Activated CD4-positive, alpha-beta T cell treated with anti-CD3 and anti-CD28 coated beads for 36 hours (primary cell): ENCODE measurements around the gene CEP192. TPM values are rescaled to one million over a fixed set of nuclear protein-coding genes. Genes with fewer than 3 reads are reported as not detected.

Experiments
- ATAC-seq: fragments of 200-7000 bp; cut with Tn5 transposase; one replicate; pipeline ENCODE4 v1.10.0; 2021; ENCODE audit warnings: mild to moderate bottlenecking, moderate library complexity
- CTCF ChIA-PET: fragments of 350-600 bp; sonication (Branson Sonifier 250); formaldehyde crosslinking; loops from one replicate; lab custom pipeline; 2021; ENCODE audit warnings: antibody characterized with exemption; lab: Charles Lee
- POLR2A ChIA-PET: fragments of 350-600 bp; sonication (Branson Sonifier 250); formaldehyde crosslinking; loops from one replicate; lab custom pipeline; 2021; ENCODE audit warnings: antibody characterized with exemption, inconsistent platforms; lab: Charles Lee
- DNase-seq: peaks from one replicate; pipeline ENCODE4 v3.0.0-alpha.2; 2020
- H3K27ac Mint-ChIP-seq: one replicate; pipeline ENCODE4 v1.8.0; 2021; ENCODE audit warnings: mixed read lengths
- H3K27me3 Mint-ChIP-seq: one replicate; pipeline ENCODE4 v1.8.0; 2021; ENCODE audit warnings: mixed read lengths
- H3K36me3 Mint-ChIP-seq: one replicate; pipeline ENCODE4 v1.8.0; 2021; ENCODE audit warnings: low read depth, mixed read lengths
- H3K4me1 Mint-ChIP-seq: one replicate; pipeline ENCODE4 v1.8.0; 2021; ENCODE audit warnings: mixed read lengths
- H3K4me3 Mint-ChIP-seq: one replicate; pipeline ENCODE4 v1.8.0; 2021; ENCODE audit warnings: mild to moderate bottlenecking, moderate library complexity, mixed read lengths
- H3K9me3 Mint-ChIP-seq: one replicate; pipeline ENCODE4 v1.8.0; 2021; ENCODE audit warnings: low read depth, mixed read lengths
- intact Hi-C, 2 experiments: fragments of 100-400 bp; cut with DNase I in 1 of 2; cut with micrococcal nuclease in 1 of 2; formaldehyde crosslinking; loops; one replicate each; pipeline versions ENCODE4 v1.14.2 to v1.15.1; 2022 to 2024; cut with DNase I, micrococcal nuclease
- total RNA-seq, 2 experiments: library from RNA; stranded (reverse); gene quantifications; one replicate each; pipeline ENCODE4 v1.2.3, GENCODE V29; 2021

The CEP192 gene
- total RNA-seq, 2 experiments from 2014 or later = 36.0 to 39.3 TPM

- H3K27me3 Mint-ChIP-seq = peaks cover 3% of the 10 kb centered on the region
- DNase-seq (no peak), ATAC-seq (no peak)
- CTCF ChIA-PET = interaction anchor here (0.6 to 0.7 kb wide), 2 partner anchors 16 to 37 kb away, joined by 3 to 4 read pairs; no protein-coding TSS in a partner anchor
- peaks cover 1% of the 10 kb centered on the region for H3K4me1 Mint-ChIP-seq
- POLR2A ChIA-PET = no interaction called here
- H3K36me3 Mint-ChIP-seq = no peaks in the 10 kb centered on the region
- H3K9me3 Mint-ChIP-seq = peaks cover 5% of the 10 kb centered on the region
- no peak overlapping the region for H3K4me3 Mint-ChIP-seq
- H3K27ac Mint-ChIP-seq = no peak overlapping the region
- intact Hi-C loops = no loop called here
These were observed 173.2 kb downstream of the CEP192 start for GRCh38 chr18:13164406-13164805.

- H3K4me3 Mint-ChIP-seq = no peak overlapping the region
- DNase-seq (no peak), ATAC-seq (no peak)
- H3K27me3 Mint-ChIP-seq = peaks cover 3% of the 10 kb centered on the region
- no peaks in the 10 kb centered on the region for H3K4me1 Mint-ChIP-seq
- ChIA-PET POLR2A (no interaction called here), CTCF (no interaction called here)
- intact Hi-C loops = no loop called here
- H3K9me3 Mint-ChIP-seq = peaks cover 5% of the 10 kb centered on the region
- H3K36me3 Mint-ChIP-seq = no peaks in the 10 kb centered on the region
- no peak overlapping the region for H3K27ac Mint-ChIP-seq
These were observed 174.7 kb downstream of the CEP192 start for GRCh38 chr18:13165636-13166423.

GRCh38 chr18:13173578-13174145 lies 182.5 kb downstream of the CEP192 start:
- intact Hi-C loops = no loop called here

More at GRCh38 chr18:13173578-13174145, 182.5 kb downstream of the CEP192 start:
- Mint-ChIP-seq H3K4me1 (peaks cover 17% of the 10 kb centered on the region), H3K27me3 (no peaks in the 10 kb centered on the region), H3K9me3 (no peaks in the 10 kb centered on the region), H3K36me3 (no peaks in the 10 kb centered on the region), H3K4me3 (no peak overlapping the region), H3K27ac (no peak overlapping the region)
- DNase-seq (no peak), ATAC-seq (no peak)
- ChIA-PET CTCF (interaction anchor here (1.0 to 2.7 kb wide), 2 partner anchors 14 to 59 kb away, joined by 3 to 11 read pairs; no protein-coding TSS in a partner anchor), POLR2A (no interaction called here)

Other genes with a start within 250 kb of the CEP192 start
- gene PTPN2, start 107.1 kb upstream of the CEP192 start, total RNA-seq = 10 to 100 TPM; 60.6 to 72.9 TPM
- gene SEH1L, start 43.4 kb upstream of the CEP192 start, total RNA-seq = 100 to 1,000 TPM; 100 to 107 TPM
- 10 to 100 TPM; 29.3 to 32.2 TPM for gene LDLRAD4, start 227.4 kb downstream of the CEP192 start, total RNA-seq